B cell (primary cell): ENCODE measurements around the gene ADAM12.

Source experiments
- EZH2 ChIP-seq: IDR thresholded peaks from 2 replicates; pipeline ENCODE4 v1.6.1; 2012; ENCODE audit warnings: borderline replicate concordance, low read depth, mild to moderate bottlenecking, moderate library complexity, low read length; ENCODE audit not compliant: insufficient read depth, poor library complexity, severe bottlenecking
- TF ChIP-seq, protein P1 (sequence below): fragments of 200-600 bp; IDR thresholded peaks from one replicate; pipeline ENCODE4 v1.8.0; 2022; ENCODE audit warnings: antibody characterized with exemption, mild to moderate bottlenecking

GRCh38 chr10:126264102-126265018, 123.9 kb downstream of the ADAM12 start:
- TF ChIP-seq, protein P1, sequence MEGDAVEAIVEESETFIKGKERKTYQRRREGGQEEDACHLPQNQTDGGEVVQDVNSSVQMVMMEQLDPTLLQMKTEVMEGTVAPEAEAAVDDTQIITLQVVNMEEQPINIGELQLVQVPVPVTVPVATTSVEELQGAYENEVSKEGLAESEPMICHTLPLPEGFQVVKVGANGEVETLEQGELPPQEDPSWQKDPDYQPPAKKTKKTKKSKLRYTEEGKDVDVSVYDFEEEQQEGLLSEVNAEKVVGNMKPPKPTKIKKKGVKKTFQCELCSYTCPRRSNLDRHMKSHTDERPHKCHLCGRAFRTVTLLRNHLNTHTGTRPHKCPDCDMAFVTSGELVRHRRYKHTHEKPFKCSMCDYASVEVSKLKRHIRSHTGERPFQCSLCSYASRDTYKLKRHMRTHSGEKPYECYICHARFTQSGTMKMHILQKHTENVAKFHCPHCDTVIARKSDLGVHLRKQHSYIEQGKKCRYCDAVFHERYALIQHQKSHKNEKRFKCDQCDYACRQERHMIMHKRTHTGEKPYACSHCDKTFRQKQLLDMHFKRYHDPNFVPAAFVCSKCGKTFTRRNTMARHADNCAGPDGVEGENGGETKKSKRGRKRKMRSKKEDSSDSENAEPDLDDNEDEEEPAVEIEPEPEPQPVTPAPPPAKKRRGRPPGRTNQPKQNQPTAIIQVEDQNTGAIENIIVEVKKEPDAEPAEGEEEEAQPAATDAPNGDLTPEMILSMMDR: no peak
- no peak for TF ChIP-seq EZH2
